HepG2 (cell line): ENCODE data around the gene CACNA1D.

Experiments used
- CTCF ChIP-seq: sonication (generic); formaldehyde crosslinking; IDR thresholded peaks from 2 replicates; pipeline ENCODE4 v1.5.0; 2020; ENCODE audit warnings: mild to moderate bottlenecking, missing genetic modification reagents, moderate library complexity
- EZH2 ChIP-seq: conservative IDR thresholded peaks from 2 replicates; pipeline ENCODE4 v1.6.1; 2012; ENCODE audit warnings: mild to moderate bottlenecking, low read depth, low read length, moderate library complexity
- HDAC6 ChIP-seq: fragments of 200-600 bp; sonication (generic); IDR thresholded peaks from 2 replicates; pipeline ENCODE4 v1.7.0; 2017; ENCODE audit warnings: mild to moderate bottlenecking, antibody characterized with exemption, low read length, low read depth
- HIVEP1 ChIP-seq: sonication (generic); formaldehyde crosslinking; IDR thresholded peaks from 2 replicates; pipeline ENCODE4 v1.4.0; 2020; ENCODE audit warnings: mild to moderate bottlenecking, missing genetic modification reagents
- IRF1 ChIP-seq: sonication (generic); formaldehyde crosslinking; IDR thresholded peaks from 2 replicates; pipeline ENCODE4 v1.4.0; 2020; ENCODE audit warnings: low read depth, mild to moderate bottlenecking, missing genetic modification reagents
- IRF2 ChIP-seq: IDR thresholded peaks from 2 replicates; pipeline ENCODE4 v1.6.1; 2018; ENCODE audit warnings: missing genetic modification reagents, missing compliant biosample characterization
- POLR2A ChIP-seq, 2 experiments: IDR thresholded peaks; 2 replicates each; pipeline ENCODE4 v1.6.1; 2011; ENCODE audit warnings: low read depth in 2 of 2, low read length in 2 of 2, mild to moderate bottlenecking in 1 of 2, moderate library complexity in 1 of 2; ENCODE audit not compliant: insufficient read depth in 1 of 2
- REST ChIP-seq, 2 experiments: IDR thresholded peaks; 2 replicates each; pipeline ENCODE4 v1.6.1; 2011 to 2012; ENCODE audit warnings: low read length in 2 of 2, borderline replicate concordance in 1 of 2, low read depth in 1 of 2, mild to moderate bottlenecking in 1 of 2, moderate library complexity in 1 of 2
- THYN1 ChIP-seq: sonication (generic); formaldehyde crosslinking; IDR thresholded peaks from 2 replicates; pipeline ENCODE4 v1.8.1; 2023; ENCODE audit warnings: low read depth, mild to moderate bottlenecking, moderate library complexity, missing genetic modification reagents, borderline replicate concordance
- TF ChIP-seq, protein P1 (sequence below), 2 experiments: fragments of 450-650 bp in 1 of 2; sonication (generic) in 1 of 2; formaldehyde crosslinking; IDR thresholded peaks; 2 replicates each; pipeline versions ENCODE4 v1.5.0 to v1.8.0; 2020 to 2022; ENCODE audit warnings: mild to moderate bottlenecking in 1 of 2, missing genetic modification reagents in 1 of 2

- TF ChIP-seq EZH2: no peak
- no peak for TF ChIP-seq IRF2 (CRISPR knock-in tag)
- TF ChIP-seq CTCF: no peak
- TF ChIP-seq IRF1 (CRISPR knock-in tag): no peak
- TF ChIP-seq POLR2A (IDR thresholded peaks at IDR 0.05; ENCODE audit: insufficient read depth in 1 of 2, low read depth in 2 of 2, low read length in 2 of 2): no peak
- TF ChIP-seq, protein P1, sequence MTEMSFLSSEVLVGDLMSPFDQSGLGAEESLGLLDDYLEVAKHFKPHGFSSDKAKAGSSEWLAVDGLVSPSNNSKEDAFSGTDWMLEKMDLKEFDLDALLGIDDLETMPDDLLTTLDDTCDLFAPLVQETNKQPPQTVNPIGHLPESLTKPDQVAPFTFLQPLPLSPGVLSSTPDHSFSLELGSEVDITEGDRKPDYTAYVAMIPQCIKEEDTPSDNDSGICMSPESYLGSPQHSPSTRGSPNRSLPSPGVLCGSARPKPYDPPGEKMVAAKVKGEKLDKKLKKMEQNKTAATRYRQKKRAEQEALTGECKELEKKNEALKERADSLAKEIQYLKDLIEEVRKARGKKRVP (CRISPR knock-in tag; IDR thresholded peaks at IDR 0.05): no peak
- no peak for TF ChIP-seq REST (IDR thresholded peaks at IDR 0.05; ENCODE audit: borderline replicate concordance in 1 of 2, low read depth in 1 of 2, low read length in 2 of 2)
- TF ChIP-seq THYN1 (CRISPR knock-in tag): no peak
- TF ChIP-seq HIVEP1 (CRISPR knock-in tag): no peak
- no peak for TF ChIP-seq HDAC6
Observed at GRCh38 chr3:53661480-53661879, 167.1 kb downstream of the CACNA1D start.
